Transverse colon (tissue), 4 donors: ENCODE measurements around the gene GPR45.

ENCODE experiments used
- CTCF ChIP-seq, 5 experiments: fragments of 200-600 bp in 3 of 5; fragments of 450-650 bp in 2 of 5; sonication (generic) in 3 of 5; IDR thresholded peaks; 1 replicate in 2 of 5; 2 replicates in 3 of 5; pipeline ENCODE4 v1.5.1; 2016 to 2017; ENCODE audit warnings: antibody characterized with exemption in 5 of 5, inconsistent platforms in 3 of 5, mild to moderate bottlenecking in 2 of 5, moderate library complexity in 1 of 5
- POLR2A ChIP-seq: fragments of 450-650 bp; IDR thresholded peaks from one replicate; pipeline ENCODE4 v1.6.1; 2016; ENCODE audit warnings: antibody characterized with exemption, mild to moderate bottlenecking, moderate library complexity
- POLR2AphosphoS5 ChIP-seq, 3 donors: sonication (generic); formaldehyde crosslinking; IDR thresholded peaks; one replicate each; pipeline ENCODE4 v1.6.1; 2016; ENCODE audit warnings: antibody characterized with exemption in 3 of 3

- TF ChIP-seq CTCF (IDR thresholded peaks at IDR 0.05): no peak
- TF ChIP-seq POLR2A: no peak
- no peak for TF ChIP-seq POLR2AphosphoS5 (IDR thresholded peaks at IDR 0.05)
These were observed 37.1 kb downstream of the GPR45 start for GRCh38 chr2:105278654-105279053.
